ENCODE data around the gene PRR13.
A peak's percentile ranks its signal among the peaks of the same experiment; 100 is the strongest.

The PRR13 gene

DNA sequence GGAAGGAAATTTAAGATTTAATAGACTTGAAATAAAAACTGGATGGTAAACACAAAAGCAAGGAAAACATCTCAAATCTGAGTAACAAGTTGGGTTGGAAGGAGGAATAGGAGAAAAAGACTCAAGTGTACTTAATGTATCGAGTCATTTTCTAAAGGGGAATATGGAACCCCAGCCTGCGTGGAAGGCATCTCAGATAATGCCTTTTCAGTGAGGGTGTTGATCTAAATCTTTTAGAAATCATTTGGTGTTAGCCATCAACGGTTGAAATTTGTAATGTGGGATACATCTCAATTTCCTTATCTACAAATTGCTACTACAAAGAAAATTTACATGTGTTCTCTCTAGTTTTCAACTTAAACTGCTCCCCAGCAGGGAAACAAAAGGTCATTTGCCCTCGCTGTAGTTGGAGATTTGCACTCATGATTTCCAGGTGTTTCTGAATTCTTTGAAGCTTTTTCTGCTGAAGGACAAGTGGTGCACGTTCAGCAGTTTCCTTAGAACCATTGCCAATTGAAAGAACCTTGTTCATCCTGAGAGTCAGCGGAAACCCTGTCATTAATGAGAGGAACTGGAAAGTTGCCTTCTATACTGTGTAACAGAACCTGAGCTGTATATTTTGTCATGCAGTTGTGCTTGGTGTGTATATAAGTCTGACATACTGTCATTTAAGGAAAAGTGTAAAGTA is 12.6 kb downstream of the PRR13 start:
- Histone ChIP-seq H3K27me3 (ENCODE audit: insufficient read depth, low read length, poor library complexity) (no peaks in the 10 kb centered on the region), H2AK5ac (ENCODE audit: low read length) (no peak overlapping the region), H3K79me2 (ENCODE audit: control insufficient read depth, insufficient read depth, low read length) (peaks cover 50% of the 10 kb centered on the region), H2BK15ac (replicated peaks; ENCODE audit: low read depth) (no peak overlapping the region), H3K27ac (ENCODE audit: low read depth, low read length) (no peak overlapping the region), H3K79me1 (ENCODE audit: low read length) (peaks cover 19% of the 10 kb centered on the region), H3K9ac (ENCODE audit: low read length) (peak overlapping the region; percentile 64), H2BK120ac (ENCODE audit: low read depth, low read length) (no peak overlapping the region), H3K36me3 (ENCODE audit: control insufficient read depth, insufficient read depth, low read length) (peaks cover 22% of the 10 kb centered on the region), H3K56ac (ENCODE audit: low read length) (peak overlapping the region; percentile 22), H4K5ac (ENCODE audit: low read length) (no peak overlapping the region), H4K8ac (ENCODE audit: low read depth, low read length) (no peak overlapping the region), H3K23ac (ENCODE audit: low read length) (no peak overlapping the region), H3K4me2 (ENCODE audit: low read length) (peak overlapping the region; percentile 60), H3K18ac (ENCODE audit: low read length) (no peak overlapping the region), H3K4me3 (ENCODE audit: low read length) (peak overlapping the region; percentile 30), H2BK5ac (ENCODE audit: low read length) (no peak overlapping the region), H3K4ac (ENCODE audit: low read depth, low read length) (no peak overlapping the region), H3K4me1 (ENCODE audit: control insufficient read depth, low read depth, low read length) (peaks cover 4% of the 10 kb centered on the region)
- no CpG with 5 or more reads among the region's 6 CpGs for WGBS (ENCODE audit: extremely low coverage, insufficient coverage, low lambda C conversion rate)
- no peak for DNase-seq

DNA sequence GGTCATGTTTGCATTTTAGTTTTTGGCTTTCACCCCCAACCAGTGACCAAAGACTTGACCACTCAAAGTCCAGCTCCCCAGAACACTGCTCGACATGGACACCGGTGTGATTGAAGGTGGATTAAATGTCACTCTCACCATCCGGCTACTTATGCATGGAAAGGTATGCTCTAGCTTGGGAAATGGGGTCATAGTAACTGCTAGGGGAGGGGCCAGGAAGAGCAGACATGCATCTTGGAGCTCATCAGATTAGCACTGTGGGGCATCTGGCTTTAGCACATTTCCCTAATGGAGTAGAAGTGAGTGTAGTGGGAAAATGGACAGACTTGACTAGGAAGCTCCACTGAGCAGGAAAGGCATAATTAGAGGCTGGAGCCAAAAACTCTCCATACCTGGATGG is 13.2 kb downstream of the PRR13 start:
- H2BK15ac ChIP-seq (replicated peaks; ENCODE audit: low read depth) = no peak overlapping the region
- no peaks in the 10 kb centered on the region for H3K27me3 ChIP-seq (ENCODE audit: insufficient read depth, low read length, poor library complexity)
- H3K18ac ChIP-seq (ENCODE audit: low read length) = no peak overlapping the region
- H4K5ac ChIP-seq (ENCODE audit: low read length) = no peak overlapping the region
- H2BK120ac ChIP-seq (ENCODE audit: low read depth, low read length) = no peak overlapping the region
- H3K36me3 ChIP-seq (ENCODE audit: control insufficient read depth, insufficient read depth, low read length) = peaks cover 23% of the 10 kb centered on the region
- H3K4ac ChIP-seq (ENCODE audit: low read depth, low read length) = no peak overlapping the region
- WGBS (ENCODE audit: extremely low coverage, insufficient coverage, low lambda C conversion rate) = no CpG with 5 or more reads among the region's 3 CpGs
- peak overlapping the region; percentile 18 for H3K56ac ChIP-seq (ENCODE audit: low read length)
- peak overlapping the region; percentile 26 for H3K9ac ChIP-seq (ENCODE audit: low read length)
- no peak overlapping the region for H3K4me3 ChIP-seq (ENCODE audit: low read length)
- H3K27ac ChIP-seq (ENCODE audit: low read depth, low read length) = no peak overlapping the region
- no peak overlapping the region for H3K23ac ChIP-seq (ENCODE audit: low read length)
- H3K79me1 ChIP-seq (ENCODE audit: low read length) = peaks cover 20% of the 10 kb centered on the region
- peak; percentile 56 for DNase-seq
- no peak overlapping the region for H4K8ac ChIP-seq (ENCODE audit: low read depth, low read length)
- peaks cover 52% of the 10 kb centered on the region for H3K79me2 ChIP-seq (ENCODE audit: control insufficient read depth, insufficient read depth, low read length)
- H2AK5ac ChIP-seq (ENCODE audit: low read length) = no peak overlapping the region
- peaks cover 4% of the 10 kb centered on the region for H3K4me1 ChIP-seq (ENCODE audit: control insufficient read depth, low read depth, low read length)
- H2BK5ac ChIP-seq (ENCODE audit: low read length) = no peak overlapping the region
- peak overlapping the region; percentile 19 for H3K4me2 ChIP-seq (ENCODE audit: low read length)

GRCh38 chr12:53456654-53457366 is 15.3 kb downstream of the PRR13 start:
- Histone ChIP-seq H2BK15ac (replicated peaks; ENCODE audit: low read depth) (no peak overlapping the region), H3K23ac (ENCODE audit: low read length) (no peak overlapping the region), H3K4me2 (ENCODE audit: low read length) (no peak overlapping the region), H3K4ac (ENCODE audit: low read depth, low read length) (no peak overlapping the region), H3K4me1 (ENCODE audit: control insufficient read depth, low read depth, low read length) (peaks cover 4% of the 10 kb centered on the region), H3K56ac (ENCODE audit: low read length) (no peak overlapping the region), H2AK5ac (ENCODE audit: low read length) (no peak overlapping the region), H2BK5ac (ENCODE audit: low read length) (no peak overlapping the region), H3K79me2 (ENCODE audit: control insufficient read depth, insufficient read depth, low read length) (peaks cover 66% of the 10 kb centered on the region), H3K79me1 (ENCODE audit: low read length) (peaks cover 22% of the 10 kb centered on the region), H3K9ac (ENCODE audit: low read length) (no peak overlapping the region), H4K5ac (ENCODE audit: low read length) (no peak overlapping the region), H3K27me3 (ENCODE audit: insufficient read depth, low read length, poor library complexity) (no peaks in the 10 kb centered on the region), H4K8ac (ENCODE audit: low read depth, low read length) (no peak overlapping the region), H3K27ac (ENCODE audit: low read depth, low read length) (no peak overlapping the region), H3K4me3 (ENCODE audit: low read length) (no peak overlapping the region), H3K18ac (ENCODE audit: low read length) (no peak overlapping the region), H3K36me3 (ENCODE audit: control insufficient read depth, insufficient read depth, low read length) (peaks cover 33% of the 10 kb centered on the region), H2BK120ac (ENCODE audit: low read depth, low read length) (no peak overlapping the region)
- no CpG with 5 or more reads among the region's 6 CpGs for WGBS (ENCODE audit: extremely low coverage, insufficient coverage, low lambda C conversion rate)
- DNase-seq = no peak

DNA sequence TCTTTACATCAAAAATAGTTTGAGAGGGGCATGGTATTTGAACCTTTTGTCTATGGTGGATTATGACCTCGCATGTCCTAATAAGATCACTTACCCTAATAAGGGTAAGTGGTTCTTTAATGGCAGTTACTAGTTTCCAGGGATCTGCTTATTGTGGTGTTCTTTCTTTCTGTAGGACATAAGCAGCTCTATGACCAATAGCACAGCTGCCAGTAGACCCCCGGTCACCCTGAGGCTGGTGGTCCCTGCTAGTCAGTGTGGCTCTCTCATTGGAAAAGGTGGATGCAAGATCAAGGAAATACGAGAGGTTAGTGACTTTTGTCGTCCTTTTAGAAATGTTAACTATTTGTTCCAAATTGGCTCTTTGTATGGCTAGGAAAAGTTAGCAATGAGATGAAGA is 17.6 kb downstream of the PRR13 start:
- H3K4me2 ChIP-seq (ENCODE audit: low read length) = no peak overlapping the region
- H3K4ac ChIP-seq (ENCODE audit: low read depth, low read length) = no peak overlapping the region
- whole genome bisulfite sequencing (ENCODE audit: extremely low coverage, insufficient coverage, low lambda C conversion rate) = no CpG with 5 or more reads among the region's 4 CpGs
- peaks cover 47% of the 10 kb centered on the region for H3K36me3 ChIP-seq (ENCODE audit: control insufficient read depth, insufficient read depth, low read length)
- H2BK5ac ChIP-seq (ENCODE audit: low read length) = no peak overlapping the region
- no peak for DNase-seq
- H3K4me3 ChIP-seq (ENCODE audit: low read length) = no peak overlapping the region
- no peak overlapping the region for H2BK15ac ChIP-seq (replicated peaks; ENCODE audit: low read depth)
- no peak overlapping the region for H4K5ac ChIP-seq (ENCODE audit: low read length)
- H2BK120ac ChIP-seq (ENCODE audit: low read depth, low read length) = no peak overlapping the region
- H3K23ac ChIP-seq (ENCODE audit: low read length) = no peak overlapping the region
- no peak overlapping the region for H3K27ac ChIP-seq (ENCODE audit: low read depth, low read length)
- H4K8ac ChIP-seq (ENCODE audit: low read depth, low read length) = no peak overlapping the region
- no peaks in the 10 kb centered on the region for H3K27me3 ChIP-seq (ENCODE audit: insufficient read depth, low read length, poor library complexity)
- H3K4me1 ChIP-seq (ENCODE audit: control insufficient read depth, low read depth, low read length) = peaks cover 4% of the 10 kb centered on the region
- H2AK5ac ChIP-seq (ENCODE audit: low read length) = no peak overlapping the region
- H3K79me2 ChIP-seq (ENCODE audit: control insufficient read depth, insufficient read depth, low read length) = peaks cover 62% of the 10 kb centered on the region
- no peak overlapping the region for H3K9ac ChIP-seq (ENCODE audit: low read length)
- peaks cover 35% of the 10 kb centered on the region for H3K79me1 ChIP-seq (ENCODE audit: low read length)
- H3K56ac ChIP-seq (ENCODE audit: low read length) = no peak overlapping the region
- H3K18ac ChIP-seq (ENCODE audit: low read length) = no peak overlapping the region

GRCh38 chr12:53461059-53461458 is 19.5 kb downstream of the PRR13 start:
- H3K23ac ChIP-seq (ENCODE audit: low read length) = no peak overlapping the region
- DNase-seq = no peak
- no peak overlapping the region for H3K4me2 ChIP-seq (ENCODE audit: low read length)
- H3K56ac ChIP-seq (ENCODE audit: low read length) = no peak overlapping the region
- no CpG with 5 or more reads among the region's 3 CpGs for WGBS (ENCODE audit: extremely low coverage, insufficient coverage, low lambda C conversion rate)
- peaks cover 2% of the 10 kb centered on the region for H3K4me1 ChIP-seq (ENCODE audit: control insufficient read depth, low read depth, low read length)
- H2BK15ac ChIP-seq (replicated peaks; ENCODE audit: low read depth) = no peak overlapping the region
- H3K18ac ChIP-seq (ENCODE audit: low read length) = no peak overlapping the region
- no peak overlapping the region for H2AK5ac ChIP-seq (ENCODE audit: low read length)
- H2BK120ac ChIP-seq (ENCODE audit: low read depth, low read length) = no peak overlapping the region
- no peaks in the 10 kb centered on the region for H3K27me3 ChIP-seq (ENCODE audit: insufficient read depth, low read length, poor library complexity)
- no peak overlapping the region for H3K4ac ChIP-seq (ENCODE audit: low read depth, low read length)
- H4K5ac ChIP-seq (ENCODE audit: low read length) = no peak overlapping the region
- H3K79me2 ChIP-seq (ENCODE audit: control insufficient read depth, insufficient read depth, low read length) = peaks cover 57% of the 10 kb centered on the region
- no peak overlapping the region for H3K9ac ChIP-seq (ENCODE audit: low read length)
- no peak overlapping the region for H4K8ac ChIP-seq (ENCODE audit: low read depth, low read length)
- no peak overlapping the region for H3K27ac ChIP-seq (ENCODE audit: low read depth, low read length)
- H3K36me3 ChIP-seq (ENCODE audit: control insufficient read depth, insufficient read depth, low read length) = peaks cover 50% of the 10 kb centered on the region
- H2BK5ac ChIP-seq (ENCODE audit: low read length) = no peak overlapping the region
- H3K4me3 ChIP-seq (ENCODE audit: low read length) = no peak overlapping the region
- peaks cover 32% of the 10 kb centered on the region for H3K79me1 ChIP-seq (ENCODE audit: low read length)
